WTC11 (cell line): ENCODE results near the gene IQGAP3.

Source experiments
- TF ChIP-seq, protein P1 (sequence below): sonication (generic); formaldehyde crosslinking; IDR thresholded peaks from 2 replicates; pipeline ENCODE4 v1.8.0; 2023; ENCODE audit warnings: missing genetic modification reagents
- TF ChIP-seq, protein P2 (sequence below): fragments of 200-600 bp; IDR thresholded peaks from 2 replicates; pipeline ENCODE4 v1.8.0; 2022; ENCODE audit warnings: antibody characterized with exemption

DNA sequence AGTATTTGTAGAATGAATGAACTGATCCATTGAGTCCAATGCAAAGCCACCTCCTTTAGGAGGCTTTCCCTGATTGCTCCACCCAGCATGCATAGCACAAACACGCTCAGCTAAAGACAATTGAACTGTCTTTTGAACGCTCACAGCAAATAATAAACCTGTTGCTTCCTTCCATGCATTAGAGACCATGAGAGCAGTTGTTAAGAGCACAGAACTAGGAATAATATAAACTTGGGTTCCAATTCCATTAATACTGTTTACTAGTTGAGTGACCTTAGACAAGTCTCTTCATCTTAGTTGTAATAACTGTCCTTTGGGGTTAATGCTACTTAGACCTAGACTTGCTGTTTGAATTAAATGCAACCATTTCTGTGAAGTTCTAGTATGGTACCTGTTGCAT lies 65.9 kb downstream of the IQGAP3 start:
- TF ChIP-seq, protein P1, sequence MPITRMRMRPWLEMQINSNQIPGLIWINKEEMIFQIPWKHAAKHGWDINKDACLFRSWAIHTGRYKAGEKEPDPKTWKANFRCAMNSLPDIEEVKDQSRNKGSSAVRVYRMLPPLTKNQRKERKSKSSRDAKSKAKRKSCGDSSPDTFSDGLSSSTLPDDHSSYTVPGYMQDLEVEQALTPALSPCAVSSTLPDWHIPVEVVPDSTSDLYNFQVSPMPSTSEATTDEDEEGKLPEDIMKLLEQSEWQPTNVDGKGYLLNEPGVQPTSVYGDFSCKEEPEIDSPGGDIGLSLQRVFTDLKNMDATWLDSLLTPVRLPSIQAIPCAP (CRISPR knock-in tag): no peak
- TF ChIP-seq, protein P2, sequence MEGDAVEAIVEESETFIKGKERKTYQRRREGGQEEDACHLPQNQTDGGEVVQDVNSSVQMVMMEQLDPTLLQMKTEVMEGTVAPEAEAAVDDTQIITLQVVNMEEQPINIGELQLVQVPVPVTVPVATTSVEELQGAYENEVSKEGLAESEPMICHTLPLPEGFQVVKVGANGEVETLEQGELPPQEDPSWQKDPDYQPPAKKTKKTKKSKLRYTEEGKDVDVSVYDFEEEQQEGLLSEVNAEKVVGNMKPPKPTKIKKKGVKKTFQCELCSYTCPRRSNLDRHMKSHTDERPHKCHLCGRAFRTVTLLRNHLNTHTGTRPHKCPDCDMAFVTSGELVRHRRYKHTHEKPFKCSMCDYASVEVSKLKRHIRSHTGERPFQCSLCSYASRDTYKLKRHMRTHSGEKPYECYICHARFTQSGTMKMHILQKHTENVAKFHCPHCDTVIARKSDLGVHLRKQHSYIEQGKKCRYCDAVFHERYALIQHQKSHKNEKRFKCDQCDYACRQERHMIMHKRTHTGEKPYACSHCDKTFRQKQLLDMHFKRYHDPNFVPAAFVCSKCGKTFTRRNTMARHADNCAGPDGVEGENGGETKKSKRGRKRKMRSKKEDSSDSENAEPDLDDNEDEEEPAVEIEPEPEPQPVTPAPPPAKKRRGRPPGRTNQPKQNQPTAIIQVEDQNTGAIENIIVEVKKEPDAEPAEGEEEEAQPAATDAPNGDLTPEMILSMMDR: no peak
